Islet of Langerhans (tissue), 1 donor: ENCODE results near the gene RALGAPA2.

Experiments used
- FAIRE-seq: peaks from one replicate; lab custom pipeline; 2011; peaks lifted over from hg19 to GRCh38; lab: Jason Lieb, UNC

RALGAPA2 gene

DNA sequence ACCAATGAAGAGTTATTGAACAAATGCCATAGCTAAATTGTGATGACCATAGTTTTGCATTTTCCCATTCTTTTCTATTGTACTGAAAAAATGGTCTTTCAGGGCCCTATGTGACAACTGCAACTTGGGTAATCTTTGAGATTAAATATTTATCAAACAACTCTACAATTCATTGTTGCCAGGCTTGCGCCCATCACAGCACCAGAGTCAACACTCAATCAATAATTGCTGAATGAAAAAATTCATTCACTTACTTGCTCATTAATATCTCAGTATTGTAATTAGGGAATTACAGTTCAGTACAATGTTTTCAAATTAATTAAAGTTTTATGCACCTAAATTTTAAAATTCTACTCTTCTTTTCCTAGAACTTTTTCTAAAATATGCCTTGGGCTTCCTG, 7.7 kb upstream of the RALGAPA2 start:
- no peak for FAIRE-seq

DNA sequence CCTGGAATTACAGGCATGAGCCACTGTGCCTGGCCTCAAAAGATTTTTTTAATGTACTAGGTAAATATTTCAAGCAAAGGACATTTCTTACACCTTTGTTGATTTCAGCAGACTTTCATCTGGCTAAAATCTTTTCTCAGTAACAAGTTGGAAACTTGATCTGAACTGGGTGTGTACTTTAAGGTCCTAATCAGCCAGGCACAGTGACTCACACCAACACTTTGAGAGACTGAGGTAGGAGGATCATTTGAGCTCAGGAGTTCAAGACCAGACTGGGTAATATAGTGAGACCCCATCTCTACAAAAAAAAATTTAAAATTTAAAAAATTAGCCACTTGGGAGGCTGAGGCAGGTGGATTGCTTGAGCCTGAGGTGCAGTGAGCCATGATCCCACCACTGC, 7.0 kb upstream of the RALGAPA2 start:
- no peak for FAIRE-seq

DNA sequence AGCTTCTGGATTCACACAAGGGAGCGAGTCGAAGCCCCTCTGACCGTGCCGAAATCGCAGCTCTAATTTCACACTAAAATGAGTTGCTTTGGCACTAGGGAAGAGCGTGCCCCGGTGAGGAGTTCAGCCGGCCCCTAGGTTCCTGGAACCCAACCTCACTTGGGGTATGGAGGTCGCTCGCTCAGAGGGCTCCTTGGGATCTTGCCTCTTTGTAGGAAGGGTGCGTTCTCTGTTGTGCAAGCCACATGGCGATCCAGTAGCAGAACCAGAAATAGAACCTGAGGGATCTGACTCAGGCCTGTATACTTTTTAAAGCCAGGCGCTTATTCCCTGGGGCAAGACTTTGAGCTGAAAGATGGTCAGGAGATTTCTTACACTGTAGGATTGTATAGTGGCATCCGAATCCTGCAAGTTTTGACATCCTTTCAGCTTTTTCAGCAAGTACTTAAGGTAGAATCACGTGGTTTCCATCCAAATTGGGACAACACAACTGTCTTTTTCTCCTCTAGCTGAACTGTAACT, 861 bp upstream of the RALGAPA2 start:
- FAIRE-seq = no peak

DNA sequence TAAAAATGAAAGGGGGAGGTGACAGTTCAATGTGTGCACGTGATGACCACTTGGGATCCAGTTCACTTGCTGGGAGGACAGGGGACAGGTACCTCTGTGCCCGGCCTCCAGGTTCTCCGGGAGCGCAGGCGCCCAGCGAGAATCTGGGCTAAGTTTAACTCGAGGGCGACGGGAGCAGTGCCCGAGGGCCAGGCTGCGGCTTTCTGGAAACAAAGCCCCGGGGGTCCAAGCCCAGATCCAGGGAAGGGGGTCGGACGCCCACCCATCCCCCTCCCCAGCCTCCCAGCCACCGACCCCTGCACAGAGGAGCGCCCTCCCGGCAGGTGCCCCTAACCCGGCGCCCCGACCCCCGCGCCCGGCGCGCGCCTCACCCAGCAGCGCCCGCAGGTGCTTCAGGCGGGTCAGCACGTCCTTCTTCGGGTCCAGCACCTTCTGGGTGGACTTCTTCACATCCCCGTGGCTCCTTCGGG, 405 bp downstream of the RALGAPA2 start:
- FAIRE-seq = no peak

DNA sequence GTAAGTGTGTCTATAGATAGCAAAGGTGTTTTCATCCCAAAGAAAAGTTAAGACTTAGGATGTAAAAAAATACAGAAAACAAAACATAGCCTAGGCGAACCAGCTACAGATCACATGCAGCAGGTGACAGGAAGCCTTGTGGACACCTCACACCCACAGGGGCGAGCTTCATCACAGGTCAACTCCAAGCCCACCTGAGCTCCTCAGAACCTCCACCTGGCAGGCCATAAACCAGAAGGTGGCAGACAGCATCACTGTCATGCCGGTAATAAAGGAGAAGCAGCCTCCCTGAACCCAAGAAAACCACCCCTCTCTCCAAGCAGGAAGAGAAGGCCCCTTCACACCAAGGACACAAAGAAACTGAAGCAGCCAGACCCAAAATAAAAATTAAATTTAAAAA, 1.0 kb downstream of the RALGAPA2 start:
- FAIRE-seq = no peak

DNA sequence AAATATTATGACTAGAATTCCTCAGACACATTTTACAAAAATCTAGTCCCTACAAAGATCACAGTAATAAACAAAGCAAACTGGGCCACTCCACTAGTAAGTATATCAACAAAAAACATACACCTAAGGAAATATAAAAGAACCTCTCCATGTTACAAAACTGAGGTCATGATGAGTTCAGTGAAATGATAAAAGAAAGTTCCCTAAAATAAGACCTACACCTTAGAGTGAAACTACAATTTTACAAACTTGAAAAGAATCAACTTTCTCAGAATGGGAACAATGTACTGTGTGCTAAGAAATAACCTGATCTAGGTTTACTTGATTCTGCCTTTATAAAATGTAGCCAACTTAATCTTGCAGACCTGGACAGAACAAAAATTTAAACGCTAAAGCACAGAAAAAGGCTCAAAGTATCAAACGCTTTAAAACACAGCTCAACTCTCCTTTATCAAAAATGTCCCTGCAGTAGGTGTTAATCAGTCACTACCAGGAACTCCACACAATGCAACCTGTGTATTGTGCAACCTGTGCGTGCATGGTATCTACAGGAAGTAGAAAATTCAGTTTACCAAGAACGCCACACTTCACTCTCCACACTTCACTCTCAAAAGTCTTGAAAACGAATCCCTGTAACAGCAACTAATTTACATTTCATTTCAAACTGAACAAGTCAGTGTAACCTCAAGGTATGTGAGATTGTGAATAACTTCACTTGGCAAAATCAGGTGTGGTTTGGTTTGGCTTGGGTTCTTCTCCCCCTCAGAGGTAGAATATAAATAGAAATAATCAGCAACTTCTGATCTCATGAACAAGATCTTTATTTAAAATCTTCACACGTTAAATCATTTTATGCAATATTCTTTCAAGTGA, 1.8 kb downstream of the RALGAPA2 start:
- FAIRE-seq = peak; percentile 62

DNA sequence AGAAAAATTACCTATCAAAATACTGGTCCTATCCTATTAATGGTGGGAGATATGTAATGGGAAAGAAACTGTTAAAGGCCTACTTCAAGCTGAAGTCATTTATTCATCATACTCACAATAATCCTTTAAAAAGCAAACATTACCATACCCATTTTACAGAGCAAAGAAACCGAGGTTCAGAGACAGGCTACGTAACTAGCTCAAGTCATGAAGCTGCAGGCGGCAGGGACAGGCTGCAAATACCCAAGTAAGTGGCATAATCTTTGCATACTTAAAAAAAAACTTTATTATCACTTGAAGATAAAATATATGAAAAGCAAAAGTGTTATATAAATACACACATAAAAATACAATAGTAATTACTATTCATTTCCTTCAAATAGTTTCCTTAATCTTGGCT, 2.6 kb downstream of the RALGAPA2 start:
- FAIRE-seq = peak; percentile 87

DNA sequence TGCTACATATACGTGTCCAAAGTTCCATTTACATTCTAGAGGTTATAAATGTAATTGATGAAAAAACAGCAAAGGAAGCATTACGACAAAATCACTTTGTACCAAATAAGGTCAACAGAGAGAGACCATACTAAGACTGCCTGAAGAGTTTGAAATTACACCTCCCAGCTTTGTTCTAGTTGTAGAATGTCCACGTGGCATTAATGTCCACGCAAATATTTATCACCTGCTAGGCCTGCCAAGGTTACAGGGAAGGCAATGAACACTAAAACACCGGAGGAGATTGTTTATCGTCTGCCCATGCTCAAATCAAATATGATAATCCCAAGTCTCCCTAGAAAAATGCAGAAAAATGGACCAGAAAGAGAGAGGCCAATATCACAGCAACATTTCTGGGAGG, 6.2 kb downstream of the RALGAPA2 start:
- FAIRE-seq = no peak

DNA sequence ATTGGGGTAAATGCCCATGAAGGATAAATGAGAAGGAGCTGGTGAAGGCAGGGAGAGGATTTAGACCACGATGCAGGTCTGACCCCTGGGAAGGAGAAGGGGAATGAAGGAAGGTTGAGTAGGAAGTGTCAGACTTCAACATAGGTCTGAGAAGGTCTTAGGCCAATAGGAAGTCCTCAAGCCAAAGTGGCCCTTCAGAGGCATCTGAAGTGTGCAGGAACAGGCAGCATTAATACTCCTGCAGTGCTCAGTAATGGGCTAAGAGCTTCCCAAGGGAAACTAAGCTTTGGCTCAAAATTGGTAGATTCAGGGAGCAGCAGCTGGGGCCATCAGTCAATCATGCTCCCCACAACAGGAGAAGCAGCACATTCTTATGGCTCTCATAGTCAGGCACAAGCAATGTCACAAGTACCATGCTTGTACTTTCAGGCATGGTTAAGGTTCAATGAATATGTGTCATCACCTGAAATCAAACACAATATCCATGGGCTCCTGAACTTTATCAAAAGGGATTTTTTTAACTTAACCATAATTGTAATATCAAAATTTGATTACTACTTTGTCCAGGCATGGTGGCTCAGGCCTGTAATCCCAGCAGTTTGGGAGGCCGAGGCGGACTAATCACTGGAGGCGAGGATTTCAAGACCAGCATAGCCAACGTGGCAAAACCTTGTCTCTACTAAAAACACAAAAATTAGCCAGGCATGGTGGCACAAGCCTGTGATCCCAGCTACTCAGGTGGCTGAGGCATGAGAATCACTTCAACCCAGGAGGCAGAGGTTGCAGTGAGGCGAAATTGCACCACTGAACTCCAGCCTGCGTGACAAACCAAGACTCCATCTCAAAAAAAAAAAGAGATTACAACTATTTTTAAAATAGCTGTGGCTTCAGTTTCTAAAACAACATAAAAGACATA, 9.9 kb downstream of the RALGAPA2 start:
- no peak for FAIRE-seq

DNA sequence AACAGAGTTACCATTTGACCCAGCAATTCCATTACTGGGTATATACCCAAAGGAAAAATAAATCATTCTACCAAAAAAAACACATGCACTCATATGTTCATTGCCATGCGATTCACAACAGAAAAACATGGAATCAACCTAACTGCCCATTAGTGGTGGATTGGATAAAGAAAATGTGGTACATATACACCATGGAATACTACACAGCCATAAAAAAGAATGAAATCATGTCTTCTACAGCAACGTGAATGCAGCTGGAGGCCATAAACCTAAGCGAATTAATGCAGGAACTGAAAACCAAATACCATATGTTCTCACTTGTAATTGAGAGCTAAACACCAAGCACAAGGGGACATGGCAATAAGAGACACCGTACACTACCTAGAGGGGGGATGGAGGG, 12.5 kb downstream of the RALGAPA2 start:
- no peak for FAIRE-seq

DNA sequence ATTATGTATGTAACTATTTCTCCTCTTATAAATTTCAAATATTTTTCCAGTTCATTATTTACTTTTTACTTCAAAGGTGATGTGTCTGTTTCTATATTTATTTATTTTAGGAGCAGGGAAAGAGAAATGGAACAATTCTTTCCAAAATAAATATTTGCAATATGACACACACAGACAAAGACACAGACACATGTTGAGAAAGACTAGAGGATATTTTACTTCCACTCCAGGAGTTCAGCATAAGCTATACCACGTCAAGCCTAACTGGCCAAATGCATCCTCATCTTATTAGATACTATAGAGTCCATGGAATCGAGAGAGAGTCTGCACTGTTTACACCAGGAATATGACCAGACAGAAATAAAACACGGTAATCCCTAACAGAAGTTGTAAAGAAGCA, 13.3 kb downstream of the RALGAPA2 start:
- peak; percentile 95 for FAIRE-seq

DNA sequence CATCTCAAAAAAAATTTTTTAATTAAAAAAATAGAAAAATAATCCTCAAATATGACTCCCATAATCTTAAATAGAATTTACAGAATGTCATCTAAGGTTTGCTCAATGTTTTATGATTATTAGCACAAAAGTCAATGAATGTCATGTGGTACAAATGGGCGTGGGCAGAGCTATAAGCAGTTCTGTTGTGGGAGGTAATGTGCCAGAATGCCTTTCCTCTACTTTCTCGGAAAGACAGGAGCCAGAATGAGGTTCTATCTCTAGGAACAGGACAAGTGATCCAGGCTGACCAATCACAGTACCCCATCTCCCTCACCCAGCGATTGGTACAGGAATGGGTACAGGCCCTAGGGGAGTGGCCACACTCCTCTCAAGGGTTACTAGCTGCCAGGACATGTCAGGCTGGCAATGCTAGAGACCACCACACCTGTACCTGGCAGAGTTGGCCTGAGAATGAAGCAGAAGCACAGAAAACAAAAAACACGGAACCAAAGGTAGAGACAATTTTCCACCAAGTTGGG, 15.1 kb downstream of the RALGAPA2 start:
- FAIRE-seq = no peak

DNA sequence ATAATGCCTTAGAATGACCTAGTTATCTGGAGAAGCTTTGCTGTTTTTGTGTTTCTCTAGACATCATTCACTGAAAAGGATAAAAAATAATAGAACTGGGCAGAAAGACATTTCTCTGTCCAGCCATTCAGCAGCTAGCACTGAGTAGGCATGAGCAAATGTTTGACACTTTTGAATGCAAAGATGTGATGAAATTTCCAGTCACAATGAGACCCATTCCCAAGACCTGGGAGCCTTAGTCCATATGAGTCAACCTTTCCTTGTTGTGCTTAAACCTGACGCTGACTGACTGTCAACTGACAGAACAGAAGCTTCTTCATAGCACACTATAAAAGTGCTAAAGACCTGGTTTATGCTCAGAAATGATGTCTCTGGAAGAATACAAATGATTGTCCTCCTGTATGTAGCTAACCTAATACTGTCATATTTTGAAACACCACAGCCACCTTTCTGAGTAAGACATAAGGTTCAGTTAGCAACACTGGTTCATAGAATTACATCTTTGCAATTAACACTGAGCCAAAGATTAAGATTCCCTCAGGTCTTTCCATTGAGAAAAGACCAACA, 17.1 kb downstream of the RALGAPA2 start:
- FAIRE-seq = no peak

DNA sequence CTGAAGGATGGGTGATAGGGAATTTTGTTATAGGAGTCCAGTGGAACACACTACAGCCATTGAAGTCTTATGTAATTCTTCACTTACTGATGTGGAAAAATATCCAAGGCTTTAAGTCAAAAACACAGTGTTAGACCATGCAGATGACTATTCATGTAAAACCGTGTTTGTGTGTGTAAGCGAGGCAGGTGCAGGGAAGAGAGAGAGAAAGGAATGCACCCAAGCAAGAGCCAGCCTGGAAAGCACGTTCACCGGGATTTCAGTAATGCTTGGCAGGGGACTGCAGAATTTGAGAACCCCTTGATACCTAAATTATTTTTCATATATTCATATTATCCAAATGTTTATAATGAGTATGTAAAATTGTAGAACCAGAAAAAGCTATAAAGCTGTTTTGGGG, 17.9 kb downstream of the RALGAPA2 start:
- FAIRE-seq = no peak

DNA sequence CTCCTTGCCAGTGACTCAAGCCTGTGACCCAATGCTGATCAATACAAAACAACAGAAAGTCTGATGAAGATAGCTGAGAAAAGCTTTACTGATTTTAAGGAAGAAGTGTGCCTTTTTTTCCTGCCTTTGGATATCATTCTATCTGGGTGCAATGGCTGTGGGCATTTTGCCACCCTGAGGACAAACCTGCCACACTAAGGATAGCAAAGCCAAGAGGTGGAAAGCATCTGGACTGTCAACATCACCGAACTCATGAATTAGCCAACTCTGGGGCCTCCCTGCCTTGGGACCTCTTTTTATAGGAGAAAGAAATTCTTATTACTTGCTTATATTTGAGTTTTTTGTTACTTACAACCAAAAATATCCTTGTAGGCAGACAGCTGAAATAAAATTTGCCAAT, 19.9 kb downstream of the RALGAPA2 start:
- FAIRE-seq = no peak

DNA sequence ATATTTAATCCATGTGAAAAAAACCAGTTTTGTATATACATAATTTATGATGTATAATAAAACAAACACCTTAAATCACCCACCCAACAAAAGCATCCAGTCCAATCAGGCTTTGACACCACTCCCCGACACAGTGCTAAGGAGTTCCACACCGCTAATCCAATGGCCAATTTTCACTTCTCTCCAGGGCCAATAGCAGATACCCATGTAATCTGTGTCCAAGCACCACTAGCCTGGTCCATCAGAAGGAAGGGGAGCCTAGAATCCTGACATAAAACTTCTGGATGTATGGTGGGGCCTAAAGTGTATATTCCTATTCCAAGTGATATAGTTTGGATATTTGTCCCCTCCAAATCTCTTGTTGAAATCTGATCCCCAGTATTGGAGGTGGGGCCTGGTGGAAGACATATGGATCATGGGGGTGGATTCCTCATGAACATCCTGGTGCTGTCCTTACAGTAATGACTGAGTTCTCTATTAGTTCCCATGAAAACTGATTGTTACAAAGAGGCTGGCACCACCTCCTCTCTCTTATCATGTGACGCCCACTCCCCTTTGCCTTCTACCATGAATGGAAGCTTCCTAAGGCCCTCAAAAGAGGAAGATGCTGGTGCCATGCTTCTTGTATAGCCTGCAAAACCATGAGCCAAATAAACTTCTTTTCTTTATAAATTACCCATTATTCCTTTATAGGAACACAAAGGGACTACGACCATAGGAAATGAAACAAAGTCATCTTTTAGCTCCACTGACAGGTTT, 20.8 kb downstream of the RALGAPA2 start:
- no peak for FAIRE-seq

DNA sequence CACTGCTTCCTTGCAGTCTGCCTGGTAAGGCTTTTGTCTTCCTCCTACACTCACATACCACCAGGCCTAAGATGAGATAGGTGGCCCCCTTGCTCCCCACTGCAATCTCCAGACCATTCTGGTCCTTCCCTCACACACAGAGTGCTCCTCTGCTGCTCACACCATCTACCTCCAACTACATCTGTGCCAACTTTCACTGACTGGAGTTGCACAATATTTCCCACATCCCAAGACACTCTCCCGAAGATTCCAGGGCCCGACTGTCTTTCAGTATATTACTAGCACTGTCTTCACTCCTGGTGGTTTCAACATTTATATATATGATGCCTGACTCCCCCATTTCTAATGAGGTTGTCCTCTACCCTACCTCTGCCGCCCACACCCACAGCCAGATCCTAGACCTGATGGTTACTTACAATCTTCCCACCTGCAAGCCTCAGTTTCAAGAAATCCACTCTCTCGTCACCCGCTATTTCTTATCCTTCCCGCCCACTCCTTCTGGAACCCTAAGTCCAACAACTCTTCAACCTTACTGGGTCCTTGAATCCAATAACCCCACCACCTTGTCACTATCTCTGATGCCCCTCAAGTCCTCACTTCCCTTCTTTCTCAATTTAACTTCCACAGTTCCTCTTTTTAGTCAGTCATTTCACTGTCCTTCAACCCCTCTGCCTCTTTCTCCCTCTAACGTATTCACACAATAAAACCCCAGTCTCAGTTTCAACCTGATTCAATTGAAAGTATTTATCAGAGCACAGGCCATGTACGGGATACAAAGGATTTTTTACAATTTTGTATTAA, 21.6 kb downstream of the RALGAPA2 start:
- FAIRE-seq = no peak

DNA sequence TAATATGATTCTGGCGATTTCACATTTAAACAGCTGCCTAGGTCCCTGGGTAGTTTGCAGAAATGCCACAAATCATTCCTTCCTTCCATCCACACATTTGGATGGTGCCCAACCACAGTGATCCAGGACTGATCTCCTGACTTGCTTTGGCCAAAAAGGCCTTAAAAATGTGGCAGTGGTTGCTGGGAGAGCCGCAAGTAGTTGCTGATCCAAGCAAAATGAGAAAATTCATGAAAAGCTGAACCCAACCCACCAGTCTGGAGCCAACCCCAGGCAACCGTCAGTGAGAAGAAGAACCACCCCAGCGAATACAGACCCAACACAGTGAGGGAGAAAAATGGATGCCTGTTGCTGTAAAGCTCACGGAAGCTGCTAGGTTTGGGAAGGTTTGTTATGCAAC, 25.1 kb downstream of the RALGAPA2 start:
- no peak for FAIRE-seq

DNA sequence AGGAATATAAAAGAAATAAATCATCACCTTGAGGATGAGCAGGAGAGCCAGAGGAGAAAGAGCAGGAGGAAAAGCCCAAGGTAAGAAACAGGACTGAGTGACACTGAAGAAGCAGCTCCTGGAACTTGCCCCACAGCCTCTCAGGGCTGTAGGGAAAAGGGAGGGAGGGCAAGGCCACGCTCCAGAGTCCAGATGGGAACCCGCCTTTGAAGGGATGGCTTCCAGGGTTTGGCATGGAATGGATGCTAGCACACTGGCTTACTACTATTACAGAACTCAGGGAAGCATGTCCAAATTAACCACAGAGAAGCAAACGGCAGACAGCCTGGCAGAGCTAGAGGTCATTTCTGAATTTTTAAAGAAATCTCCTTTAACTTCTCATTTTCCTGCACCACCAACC, 26.8 kb downstream of the RALGAPA2 start:
- FAIRE-seq = no peak

DNA sequence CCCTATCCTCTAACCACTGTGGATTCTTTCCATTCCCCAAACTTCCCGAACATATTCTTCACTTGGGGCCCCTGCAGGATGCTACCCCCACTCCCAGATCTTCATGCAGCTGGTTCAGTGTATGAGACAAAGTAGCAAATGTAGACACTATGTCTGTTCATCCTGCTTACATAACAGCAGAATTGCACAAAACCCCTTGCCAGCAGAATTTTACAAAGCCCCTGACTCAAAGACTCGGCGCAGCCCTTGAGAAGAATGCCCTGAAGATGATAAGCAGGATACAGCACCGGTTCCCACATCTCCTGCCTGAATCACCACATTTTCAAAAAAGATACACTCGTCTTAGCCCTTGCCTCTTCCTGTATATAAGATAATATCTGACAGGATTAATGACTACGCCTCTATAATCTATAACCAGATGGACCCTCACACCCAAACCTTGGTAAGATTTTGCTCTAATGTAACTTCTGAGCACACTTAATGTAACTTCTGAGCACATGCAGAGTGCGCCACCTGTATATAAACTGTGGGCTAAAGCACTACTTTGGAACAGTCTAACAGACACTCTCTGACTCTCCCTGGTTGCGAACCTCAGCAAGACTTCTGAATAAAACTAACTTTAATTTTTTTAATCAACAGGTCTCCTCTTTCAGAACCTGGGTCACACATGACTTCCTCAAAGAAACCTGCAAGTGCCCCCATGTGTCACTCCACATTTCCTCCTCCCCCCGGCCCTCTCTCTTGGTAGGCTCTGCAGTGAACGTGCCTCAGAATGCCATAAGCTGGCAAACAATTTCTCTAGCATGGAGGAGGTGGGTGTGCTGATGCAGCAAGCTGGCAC, 28.7 kb downstream of the RALGAPA2 start:
- FAIRE-seq = no peak
